Cardiac fibroblast (primary cell): Measurements from ENCODE around the gene CDK14.

Source experiments
- DNase-seq, 2 donors: peaks; one replicate each; pipeline versions ENCODE4 v3.0.0 to v3.0.0-alpha.2; 2010; ENCODE audit warnings: low read depth in 2 of 2
- H3K4me3 ChIP-seq, 2 donors: replicated peaks in 1 of 2; 1 replicate in 1 of 2; 2 replicates in 1 of 2; pipeline ENCODE4 v1.5.1; 2011; ENCODE audit warnings: low read depth in 2 of 2, low read length in 2 of 2, mild to moderate bottlenecking in 2 of 2, moderate library complexity in 1 of 2
- TF ChIP-seq, protein P1 (sequence below): IDR thresholded peaks from one replicate; pipeline ENCODE4 v1.5.1; 2011; ENCODE audit warnings: low read depth, mild to moderate bottlenecking, low read length, inconsistent platforms

CDK14 gene

DNA sequence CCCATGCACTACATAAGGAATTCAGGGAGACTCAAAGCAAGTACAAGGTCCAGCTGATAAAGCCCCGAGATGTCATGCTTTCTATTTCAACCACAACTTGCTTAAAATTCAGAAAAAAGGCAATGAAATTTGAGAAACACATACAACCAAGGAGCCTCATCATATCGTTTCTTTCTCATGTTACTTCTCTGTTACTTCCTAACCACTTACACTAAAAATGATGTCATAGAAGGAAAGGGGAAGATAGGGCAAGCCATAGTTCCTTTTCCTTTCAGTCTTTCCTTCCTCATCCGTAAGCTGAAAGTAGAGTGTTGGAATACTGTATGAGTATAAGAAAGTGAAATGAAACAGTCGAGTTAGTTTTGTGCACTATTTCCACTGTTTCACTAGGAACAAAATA, 27.9 kb upstream of the CDK14 start:
- H3K4me3 ChIP-seq = no peak overlapping the region
- no peak for DNase-seq
- TF ChIP-seq, protein P1, sequence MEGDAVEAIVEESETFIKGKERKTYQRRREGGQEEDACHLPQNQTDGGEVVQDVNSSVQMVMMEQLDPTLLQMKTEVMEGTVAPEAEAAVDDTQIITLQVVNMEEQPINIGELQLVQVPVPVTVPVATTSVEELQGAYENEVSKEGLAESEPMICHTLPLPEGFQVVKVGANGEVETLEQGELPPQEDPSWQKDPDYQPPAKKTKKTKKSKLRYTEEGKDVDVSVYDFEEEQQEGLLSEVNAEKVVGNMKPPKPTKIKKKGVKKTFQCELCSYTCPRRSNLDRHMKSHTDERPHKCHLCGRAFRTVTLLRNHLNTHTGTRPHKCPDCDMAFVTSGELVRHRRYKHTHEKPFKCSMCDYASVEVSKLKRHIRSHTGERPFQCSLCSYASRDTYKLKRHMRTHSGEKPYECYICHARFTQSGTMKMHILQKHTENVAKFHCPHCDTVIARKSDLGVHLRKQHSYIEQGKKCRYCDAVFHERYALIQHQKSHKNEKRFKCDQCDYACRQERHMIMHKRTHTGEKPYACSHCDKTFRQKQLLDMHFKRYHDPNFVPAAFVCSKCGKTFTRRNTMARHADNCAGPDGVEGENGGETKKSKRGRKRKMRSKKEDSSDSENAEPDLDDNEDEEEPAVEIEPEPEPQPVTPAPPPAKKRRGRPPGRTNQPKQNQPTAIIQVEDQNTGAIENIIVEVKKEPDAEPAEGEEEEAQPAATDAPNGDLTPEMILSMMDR = no peak

DNA sequence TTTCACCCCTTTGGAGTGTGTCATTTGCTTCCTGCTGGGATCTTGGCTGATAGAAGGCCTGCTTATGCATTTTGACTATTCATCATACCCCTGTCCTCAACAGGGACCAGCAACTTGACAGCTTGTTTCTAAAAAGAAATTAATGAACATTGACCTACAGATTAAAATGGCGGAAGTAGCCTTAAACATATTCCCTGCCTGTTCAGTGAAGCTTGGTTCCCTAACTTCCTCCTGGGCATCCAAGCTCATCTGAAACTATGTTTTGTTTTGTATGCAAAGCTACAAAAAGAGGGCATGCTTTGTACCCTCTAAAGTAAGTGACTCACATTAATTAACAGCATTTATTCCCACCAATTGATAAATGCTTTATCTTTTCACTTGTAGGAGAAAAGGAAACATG, 26.8 kb upstream of the CDK14 start:
- DNase-seq = no peak
- H3K4me3 ChIP-seq = no peak overlapping the region
- TF ChIP-seq, protein P1 = no peak

DNA sequence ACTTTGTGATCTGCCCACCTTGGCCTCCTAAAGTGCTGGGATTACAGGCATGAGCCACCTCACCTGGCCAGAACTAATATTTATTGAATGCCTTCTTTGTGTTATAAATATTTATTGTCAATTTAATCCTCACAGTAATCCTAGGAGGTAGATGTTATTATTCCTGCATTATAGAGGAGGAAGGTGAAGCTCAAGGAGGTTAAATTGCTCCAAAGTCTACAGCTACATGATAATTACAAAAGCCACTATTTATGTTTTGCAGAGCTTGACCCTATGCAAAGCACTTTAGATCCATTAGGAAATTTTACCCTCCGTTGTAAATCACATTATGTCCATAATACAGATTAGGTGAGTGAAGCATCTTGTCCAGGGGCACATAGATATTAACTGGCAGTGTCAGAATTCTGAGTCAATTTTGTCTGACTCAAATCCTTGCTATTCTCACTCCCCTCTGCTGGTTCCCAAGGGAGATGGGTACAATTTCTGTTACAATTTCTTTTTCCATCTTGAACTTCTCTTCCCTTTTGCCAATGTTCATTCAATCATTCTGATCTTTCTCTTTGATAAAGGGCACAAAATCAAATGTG, 25.7 kb upstream of the CDK14 start:
- no peak overlapping the region for H3K4me3 ChIP-seq
- TF ChIP-seq, protein P1 = no peak
- peak in 1 of 2 donors; percentile 80 for DNase-seq

DNA sequence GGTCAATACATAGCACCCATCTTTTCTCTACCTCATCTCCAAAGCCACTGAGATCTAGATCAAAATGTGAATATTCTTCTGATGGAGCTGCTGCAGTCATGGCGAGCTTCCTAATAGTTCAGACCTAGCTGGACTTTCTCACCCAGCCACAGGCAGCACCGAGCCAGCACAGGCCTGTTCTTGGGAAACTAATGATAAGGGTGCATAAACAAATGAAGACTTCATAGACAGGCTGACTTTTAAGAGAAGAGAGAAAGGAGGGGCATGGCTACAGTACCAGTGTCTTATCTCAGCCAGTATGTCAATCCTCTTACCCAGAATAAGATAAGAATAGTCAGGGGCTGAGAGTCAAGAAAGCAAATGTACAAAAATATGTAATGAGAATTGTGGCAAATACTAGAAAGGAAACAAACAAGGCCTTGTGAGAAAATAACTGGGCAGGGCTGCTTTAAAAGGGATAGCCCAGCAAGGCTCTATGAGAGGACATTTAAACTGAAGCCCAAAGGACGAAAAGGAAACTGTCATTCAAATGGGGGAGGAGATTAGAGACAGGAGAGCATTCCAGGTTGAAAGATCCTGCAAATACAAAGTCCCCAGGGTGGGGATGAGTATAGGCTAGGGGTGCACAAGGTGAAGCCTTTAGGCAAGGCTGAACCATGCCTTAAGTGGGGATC, 21.8 kb upstream of the CDK14 start:
- TF ChIP-seq, protein P1 = no peak
- peak in 1 of 2 donors; percentile 91 for DNase-seq
- H3K4me3 ChIP-seq = no peak overlapping the region

DNA sequence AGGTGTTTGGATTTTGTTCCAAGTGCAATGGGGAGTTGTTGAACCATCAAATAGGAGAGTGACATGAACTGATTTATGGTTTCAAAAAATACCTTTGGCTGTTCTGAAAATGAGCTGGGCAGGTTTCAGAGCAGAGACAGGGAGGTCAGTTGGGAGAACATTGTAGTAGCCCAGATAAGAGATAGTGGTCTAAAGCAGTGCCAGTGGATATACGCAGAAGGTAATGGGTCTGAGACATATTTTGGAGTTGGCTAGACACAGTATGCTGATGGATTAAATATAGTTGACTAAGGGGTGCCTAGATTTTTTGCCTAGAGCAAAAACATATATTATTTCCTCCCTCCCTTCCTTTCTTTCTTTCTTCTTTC, 21.3 kb upstream of the CDK14 start:
- TF ChIP-seq, protein P1 = no peak
- no peak for DNase-seq
- H3K4me3 ChIP-seq = no peak overlapping the region

DNA sequence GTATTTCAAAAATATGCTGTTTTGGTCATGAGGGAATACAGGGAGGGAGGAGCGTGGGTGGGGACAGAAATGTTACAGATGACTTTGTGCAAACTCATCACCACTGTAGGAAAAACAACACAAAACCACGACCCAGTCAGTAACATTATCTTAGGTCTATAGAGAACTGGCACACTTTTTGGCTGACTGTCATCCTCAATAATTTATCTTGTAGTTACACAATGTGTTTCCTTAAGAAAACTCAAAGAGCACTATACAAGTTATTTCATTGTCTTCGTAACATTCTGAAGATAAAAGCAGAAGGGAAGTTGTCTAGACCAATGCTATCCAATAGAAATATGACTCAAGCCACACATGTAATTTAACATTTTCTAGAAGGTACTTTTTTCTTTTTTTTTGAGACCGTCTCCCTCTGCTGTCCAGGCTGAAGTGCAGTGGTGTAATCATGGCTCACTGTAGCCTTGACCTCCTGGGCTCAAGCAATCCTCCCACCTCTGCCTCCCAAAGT, 16.9 kb upstream of the CDK14 start:
- H3K4me3 ChIP-seq = no peak overlapping the region
- TF ChIP-seq, protein P1 = peak; percentile 34
- DNase-seq = peak; percentile 92 to 95
